HG03442 (cell line): ENCODE results near the gene SPOCK2.
"Not testable (repeated sequence)": the region's sequence is repeated elsewhere in the genome, so short reads cannot be mapped to it uniquely, and the experiment has no call there.

ENCODE experiments used
- ATAC-seq: cut with Tn5 transposase; IDR thresholded peaks from one replicate; pipeline ENCODE4 v1.9.1; 2021; ENCODE audit warnings: mild to moderate bottlenecking, moderate library complexity; ENCODE audit not compliant: unreplicated experiment

Gene SPOCK2

GRCh38 chr10:72087969-72088888, at the start of gene SPOCK2:
SPOCK2 (minus strand) TSS chr10:72088551; CDS start chr10:72088328, 223 bp downstream.
- no peak for ATAC-seq

GRCh38 chr10:72137583-72137982, 49.2 kb upstream of the SPOCK2 start:
- ATAC-seq, result no peak

GRCh38 chr10:72136225-72136624, 47.9 kb upstream of the SPOCK2 start:
- ATAC-seq, result not testable (repeated sequence)

- ATAC-seq, result no peak
Observed at GRCh38 chr10:72134785-72135767, 46.7 kb upstream of the SPOCK2 start.

- peak; percentile 81 for ATAC-seq
Observed at GRCh38 chr10:72133517-72133916, 45.2 kb upstream of the SPOCK2 start.

- no peak for ATAC-seq
Observed at GRCh38 chr10:72132854-72133253, 44.5 kb upstream of the SPOCK2 start.

- no peak for ATAC-seq
Observed at GRCh38 chr10:72127571-72127970, 39.2 kb upstream of the SPOCK2 start.

- no peak for ATAC-seq
Observed at GRCh38 chr10:72126872-72127232, 38.5 kb upstream of the SPOCK2 start.

- ATAC-seq, result no peak
Observed at GRCh38 chr10:72126184-72126871, 38.0 kb upstream of the SPOCK2 start.

- no peak for ATAC-seq
Observed at GRCh38 chr10:72124989-72125388, 36.6 kb upstream of the SPOCK2 start.

GRCh38 chr10:72124381-72124780, 36.0 kb upstream of the SPOCK2 start:
- no peak for ATAC-seq

- ATAC-seq, result no peak
Observed at GRCh38 chr10:72123616-72124015, 35.3 kb upstream of the SPOCK2 start.

- ATAC-seq, result no peak
Observed at GRCh38 chr10:72122221-72122620, 33.9 kb upstream of the SPOCK2 start.

GRCh38 chr10:72121389-72121788, 33.0 kb upstream of the SPOCK2 start:
- no peak for ATAC-seq

- no peak for ATAC-seq
Observed at GRCh38 chr10:72116372-72116771, 28.0 kb upstream of the SPOCK2 start.

GRCh38 chr10:72114706-72115450, 26.5 kb upstream of the SPOCK2 start:
- no peak for ATAC-seq

GRCh38 chr10:72110673-72111401, 22.5 kb upstream of the SPOCK2 start:
- ATAC-seq, result no peak

- no peak for ATAC-seq
Observed at GRCh38 chr10:72109636-72110157, 21.3 kb upstream of the SPOCK2 start.
